Neutrophil (primary cell): ENCODE measurements around the gene SAMD14.

ENCODE experiments used
- H3K27ac ChIP-seq: fragments of 200-600 bp; sonication (generic); 2 replicates; pipeline ENCODE4 v1.5.1; 2016; ENCODE audit warnings: mild to moderate bottlenecking, moderate library complexity
- H3K27me3 ChIP-seq: fragments of 200-600 bp; sonication (generic); 2 replicates; pipeline ENCODE4 v1.6.0; 2016; ENCODE audit warnings: mild to moderate bottlenecking
- H3K36me3 ChIP-seq: fragments of 200-600 bp; sonication (generic); 2 replicates; pipeline ENCODE4 v1.5.1; 2017
- H3K4me1 ChIP-seq, 2 experiments: fragments of 200-600 bp in 1 of 2; sonication (generic) in 1 of 2; 1 replicate in 1 of 2; 2 replicates in 1 of 2; pipeline versions ENCODE4 v1.5.1 to v1.6.1; 2013 to 2016; ENCODE audit warnings: low read depth in 1 of 2, low read length in 1 of 2, mild to moderate bottlenecking in 1 of 2, moderate library complexity in 1 of 2; ENCODE audit not compliant: control insufficient read depth in 1 of 2, insufficient read depth in 1 of 2
- H3K4me3 ChIP-seq, 2 experiments: fragments of 200-600 bp in 1 of 2; sonication (generic) in 1 of 2; 1 replicate in 1 of 2; 2 replicates in 1 of 2; pipeline ENCODE4 v1.5.1; 2013 to 2016; ENCODE audit warnings: low read depth in 1 of 2, low read length in 1 of 2, mild to moderate bottlenecking in 1 of 2, moderate library complexity in 1 of 2
- H3K9me3 ChIP-seq: fragments of 200-600 bp; sonication (generic); 2 replicates; pipeline ENCODE4 v1.5.1; 2016
- TF ChIP-seq, protein P1 (sequence below): fragments of 200-600 bp; sonication (generic); IDR thresholded peaks from 2 replicates; pipeline ENCODE4 v1.5.1; 2016; ENCODE audit warnings: antibody characterized with exemption

The SAMD14 gene

DNA sequence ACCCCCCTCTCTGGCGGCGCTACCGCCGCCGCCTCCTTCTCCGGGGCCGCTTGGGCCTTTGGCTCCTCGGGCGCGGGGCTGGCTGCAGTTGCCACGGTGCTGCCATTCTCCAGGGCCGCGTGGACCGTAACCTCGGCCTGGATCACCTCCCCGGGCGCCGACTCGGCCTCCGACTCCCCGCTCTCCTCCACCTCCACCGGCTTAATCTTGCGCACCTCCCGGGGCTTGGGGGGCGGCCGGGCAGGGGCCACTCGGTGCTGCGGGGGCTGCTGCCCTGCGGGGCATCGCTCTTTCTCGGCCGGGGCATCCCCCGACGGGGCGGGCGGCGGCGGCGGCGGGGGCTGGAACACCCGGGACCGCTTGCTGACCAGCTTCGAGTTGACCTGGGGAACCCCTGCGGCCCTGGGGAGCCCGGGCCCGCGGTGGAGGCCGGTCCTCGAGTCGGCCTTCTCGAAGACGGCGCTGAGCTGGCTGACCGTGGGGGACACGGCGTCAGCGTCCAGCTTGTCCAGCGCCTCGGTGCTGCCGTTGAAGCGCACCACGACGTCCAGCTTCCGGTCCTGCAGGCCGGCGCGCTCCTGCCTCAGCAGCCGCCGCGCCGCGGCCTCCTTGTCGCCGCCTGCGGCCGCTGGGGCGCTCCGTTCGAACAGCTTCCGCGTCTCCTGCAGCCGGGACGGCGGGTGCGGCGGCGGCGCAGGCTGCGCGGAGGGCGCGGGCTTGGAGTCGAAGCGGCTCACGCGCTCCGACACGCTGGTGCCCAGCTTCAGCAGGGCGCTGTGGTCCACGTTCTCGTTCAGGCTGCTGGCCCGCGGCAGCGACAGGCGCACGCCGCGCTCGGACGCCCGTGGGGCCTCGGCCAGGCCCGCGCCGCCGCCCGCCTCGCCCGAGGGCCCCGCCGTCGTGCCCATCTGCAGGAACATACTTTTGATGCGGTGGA lies 19.7 kb upstream of the SAMD14 start:
- peak overlapping the region; percentile 97 to 98 for H3K4me3 ChIP-seq
- H3K27ac ChIP-seq = peak overlapping the region; percentile 99
- TF ChIP-seq, protein P1, sequence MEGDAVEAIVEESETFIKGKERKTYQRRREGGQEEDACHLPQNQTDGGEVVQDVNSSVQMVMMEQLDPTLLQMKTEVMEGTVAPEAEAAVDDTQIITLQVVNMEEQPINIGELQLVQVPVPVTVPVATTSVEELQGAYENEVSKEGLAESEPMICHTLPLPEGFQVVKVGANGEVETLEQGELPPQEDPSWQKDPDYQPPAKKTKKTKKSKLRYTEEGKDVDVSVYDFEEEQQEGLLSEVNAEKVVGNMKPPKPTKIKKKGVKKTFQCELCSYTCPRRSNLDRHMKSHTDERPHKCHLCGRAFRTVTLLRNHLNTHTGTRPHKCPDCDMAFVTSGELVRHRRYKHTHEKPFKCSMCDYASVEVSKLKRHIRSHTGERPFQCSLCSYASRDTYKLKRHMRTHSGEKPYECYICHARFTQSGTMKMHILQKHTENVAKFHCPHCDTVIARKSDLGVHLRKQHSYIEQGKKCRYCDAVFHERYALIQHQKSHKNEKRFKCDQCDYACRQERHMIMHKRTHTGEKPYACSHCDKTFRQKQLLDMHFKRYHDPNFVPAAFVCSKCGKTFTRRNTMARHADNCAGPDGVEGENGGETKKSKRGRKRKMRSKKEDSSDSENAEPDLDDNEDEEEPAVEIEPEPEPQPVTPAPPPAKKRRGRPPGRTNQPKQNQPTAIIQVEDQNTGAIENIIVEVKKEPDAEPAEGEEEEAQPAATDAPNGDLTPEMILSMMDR = peak; percentile 66
- H3K27me3 ChIP-seq = no peaks in the 10 kb centered on the region
- peaks cover 46 to 59% of the 10 kb centered on the region in 2 experiments for H3K4me1 ChIP-seq
- peaks cover 19% of the 10 kb centered on the region for H3K36me3 ChIP-seq
- no peaks in the 10 kb centered on the region for H3K9me3 ChIP-seq

DNA sequence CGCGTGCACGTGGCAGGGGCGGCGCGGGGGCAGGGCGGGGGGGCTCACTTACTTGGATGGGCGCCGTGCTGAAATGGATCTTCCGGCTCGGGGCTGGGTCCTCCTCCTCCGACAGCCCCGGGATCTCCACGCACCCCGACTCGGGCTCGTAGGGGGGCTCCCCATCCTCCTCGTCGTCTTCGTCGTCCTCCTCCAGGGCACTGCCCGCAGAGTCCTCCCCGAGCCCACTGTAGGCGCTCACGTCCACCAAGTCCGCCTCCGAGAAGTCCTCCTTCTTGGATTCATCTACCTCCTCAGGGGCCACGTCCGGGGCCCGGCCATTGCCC lies 19.1 kb upstream of the SAMD14 start:
- peak overlapping the region; percentile 99 for H3K27ac ChIP-seq
- H3K9me3 ChIP-seq = no peaks in the 10 kb centered on the region
- peak overlapping the region; percentile 97 to 98 for H3K4me3 ChIP-seq
- H3K4me1 ChIP-seq = peaks cover 46 to 59% of the 10 kb centered on the region in 2 experiments
- peaks cover 25% of the 10 kb centered on the region for H3K36me3 ChIP-seq
- H3K27me3 ChIP-seq = no peaks in the 10 kb centered on the region
- TF ChIP-seq, protein P1 = no peak

DNA sequence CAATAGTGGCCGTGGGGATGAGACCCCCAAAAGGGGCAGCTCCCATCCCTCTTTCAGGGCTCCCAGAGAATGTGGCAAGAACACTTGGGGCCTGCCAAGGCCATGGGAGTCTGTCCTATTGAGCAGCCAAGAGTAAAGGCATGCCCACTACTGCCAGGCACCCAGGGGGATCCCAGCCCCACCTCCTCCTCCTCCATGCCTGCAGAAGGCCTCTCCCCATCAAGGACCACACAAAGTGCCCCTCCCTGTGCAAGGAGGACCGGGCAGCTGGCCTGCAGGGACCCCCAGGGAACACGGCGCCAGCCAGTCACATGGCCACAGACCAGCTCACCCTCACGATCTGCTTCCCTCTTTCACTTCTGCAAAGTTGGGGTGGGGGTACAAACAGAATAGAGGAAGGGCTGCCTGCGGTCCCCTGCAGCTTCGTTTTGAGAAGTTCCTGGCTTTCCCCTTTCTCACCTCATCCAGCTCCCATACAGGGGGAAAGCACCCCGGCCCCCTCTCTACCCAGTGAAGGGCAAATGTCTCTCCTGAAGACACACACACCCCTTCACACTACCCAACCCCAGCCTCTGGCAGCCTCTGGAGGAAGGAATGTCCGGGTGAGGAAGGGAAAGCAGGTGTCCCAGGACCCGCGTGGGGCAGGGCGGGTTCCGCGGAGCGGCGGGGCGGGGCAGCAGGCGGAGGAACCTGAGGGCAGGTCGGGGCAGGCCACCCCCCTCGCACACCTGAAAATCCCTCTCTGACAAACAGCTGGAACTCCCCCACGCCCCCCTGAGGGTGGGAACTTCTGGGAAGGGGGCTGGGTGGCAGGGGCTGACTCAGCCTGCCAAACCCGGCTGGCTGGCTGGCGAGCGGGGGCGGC lies 18.5 kb upstream of the SAMD14 start:
- H3K36me3 ChIP-seq = peaks cover 31% of the 10 kb centered on the region
- TF ChIP-seq, protein P1 = peak; percentile 55
- peak overlapping the region; percentile 97 to 98 for H3K4me3 ChIP-seq
- no peaks in the 10 kb centered on the region for H3K27me3 ChIP-seq
- peaks cover 46 to 59% of the 10 kb centered on the region in 2 experiments for H3K4me1 ChIP-seq
- H3K9me3 ChIP-seq = no peaks in the 10 kb centered on the region
- peak overlapping the region; percentile 99 for H3K27ac ChIP-seq

DNA sequence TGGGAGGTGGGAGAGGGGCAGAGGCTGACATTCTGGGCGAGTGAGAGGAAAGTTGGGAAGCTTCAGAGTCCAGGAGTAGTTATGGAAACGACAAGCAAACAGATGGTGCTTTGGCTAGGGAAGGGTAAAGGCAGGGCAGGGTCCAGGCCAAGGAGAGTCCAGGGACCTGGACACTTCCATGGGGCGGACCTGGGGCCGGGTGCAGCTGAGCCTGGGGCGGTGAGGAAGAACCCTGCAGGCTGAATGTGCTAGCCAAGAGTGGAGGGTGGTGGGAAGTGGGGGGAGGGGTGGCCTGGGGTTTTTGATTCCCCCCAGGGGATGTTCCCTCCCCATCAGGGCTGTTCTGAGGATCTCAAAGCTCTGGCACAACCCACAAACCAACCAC lies 17.9 kb upstream of the SAMD14 start:
- Histone ChIP-seq H3K36me3 (peaks cover 38% of the 10 kb centered on the region), H3K9me3 (no peaks in the 10 kb centered on the region), H3K27ac (peak overlapping the region; percentile 99), H3K4me1 (peaks cover 47 to 61% of the 10 kb centered on the region in 2 experiments), H3K27me3 (no peaks in the 10 kb centered on the region), H3K4me3 (peak overlapping the region; percentile 97 to 98)
- TF ChIP-seq, protein P1 = no peak

DNA sequence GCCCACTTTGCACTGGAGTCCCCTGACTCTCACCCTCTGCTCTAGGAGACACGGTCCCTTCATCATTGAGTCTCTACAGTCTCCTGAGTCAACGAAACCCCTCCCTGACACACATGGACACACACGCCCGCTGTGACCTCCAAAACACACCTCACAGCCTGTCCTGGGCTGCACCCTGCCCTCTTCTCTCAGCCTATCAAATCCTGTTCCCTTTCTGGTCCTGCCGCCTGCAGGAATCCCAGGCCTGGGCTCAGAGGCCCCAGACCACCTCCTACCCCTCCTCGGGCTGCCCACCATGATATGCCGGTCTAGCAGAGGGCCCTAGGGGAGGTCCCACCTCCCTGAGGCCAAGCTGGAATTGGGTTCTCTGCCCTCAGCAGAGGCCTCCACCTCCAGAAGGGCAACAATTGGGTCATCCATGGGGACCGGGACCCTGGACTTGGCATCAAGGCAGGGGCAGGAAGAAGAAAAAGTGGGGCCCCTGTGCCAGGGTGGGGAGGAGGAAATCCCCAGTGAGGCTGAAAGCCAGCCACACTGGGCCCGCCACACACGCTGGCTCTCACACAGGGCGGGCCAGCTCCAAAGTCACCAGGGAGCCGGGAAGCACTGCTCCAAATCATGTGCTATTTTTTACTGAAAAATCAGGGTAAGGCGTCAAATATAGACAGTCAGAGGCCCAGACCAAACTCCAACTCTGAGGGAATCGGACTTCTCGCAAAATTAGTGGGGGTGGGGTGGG lies 17.1 kb upstream of the SAMD14 start:
- Histone ChIP-seq H3K27me3 (no peaks in the 10 kb centered on the region), H3K4me1 (peaks cover 46 to 59% of the 10 kb centered on the region in 2 experiments), H3K36me3 (peaks cover 45% of the 10 kb centered on the region), H3K27ac (peak overlapping the region; percentile 99), H3K4me3 (peak overlapping the region; percentile 97 to 98), H3K9me3 (no peaks in the 10 kb centered on the region)
- TF ChIP-seq, protein P1 = no peak
